GM12865 (cell line): ENCODE results near the gene ATP5IF1.

Experiments used
- DNase-seq: peaks from one replicate; pipeline ENCODE4 v3.0.0; 2010; ENCODE audit warnings: low read depth
- H3K4me3 ChIP-seq: 2 replicates; pipeline ENCODE4 v1.5.1; 2011; ENCODE audit warnings: mild to moderate bottlenecking, low read depth, low read length, control low read depth
- CTCF ChIP-seq: IDR thresholded peaks from 2 replicates; pipeline ENCODE4 v1.5.1; 2011; ENCODE audit warnings: low read length, control low read depth, low read depth, inconsistent platforms; ENCODE audit not compliant: insufficient read depth; ENCODE audit errors: missing control alignments

Gene ATP5IF1

GRCh38 chr1:28278763-28279162 is 42.8 kb downstream of the ATP5IF1 start:
- DNase-seq: no peak
- no peak overlapping the region for H3K4me3 ChIP-seq
- TF ChIP-seq CTCF: no peak

- no peak for DNase-seq
- no peak overlapping the region for H3K4me3 ChIP-seq
- TF ChIP-seq CTCF: no peak
These were observed 43.8 kb downstream of the ATP5IF1 start for GRCh38 chr1:28279721-28280120.

- no peak overlapping the region for H3K4me3 ChIP-seq
- TF ChIP-seq CTCF: no peak
- DNase-seq: no peak
These were observed 44.6 kb downstream of the ATP5IF1 start for GRCh38 chr1:28280501-28280900.

- no peak for DNase-seq
- no peak overlapping the region for H3K4me3 ChIP-seq
These were observed 45.1 kb downstream of the ATP5IF1 start for GRCh38 chr1:28280977-28281381.

GRCh38 chr1:28281608-28282425 is 45.9 kb downstream of the ATP5IF1 start:
- no peak for DNase-seq
- H3K4me3 ChIP-seq: no peak overlapping the region
- no peak for TF ChIP-seq CTCF

More at GRCh38 chr1:28280977-28281381, 45.1 kb downstream of the ATP5IF1 start:
- TF ChIP-seq CTCF: no peak

DNA sequence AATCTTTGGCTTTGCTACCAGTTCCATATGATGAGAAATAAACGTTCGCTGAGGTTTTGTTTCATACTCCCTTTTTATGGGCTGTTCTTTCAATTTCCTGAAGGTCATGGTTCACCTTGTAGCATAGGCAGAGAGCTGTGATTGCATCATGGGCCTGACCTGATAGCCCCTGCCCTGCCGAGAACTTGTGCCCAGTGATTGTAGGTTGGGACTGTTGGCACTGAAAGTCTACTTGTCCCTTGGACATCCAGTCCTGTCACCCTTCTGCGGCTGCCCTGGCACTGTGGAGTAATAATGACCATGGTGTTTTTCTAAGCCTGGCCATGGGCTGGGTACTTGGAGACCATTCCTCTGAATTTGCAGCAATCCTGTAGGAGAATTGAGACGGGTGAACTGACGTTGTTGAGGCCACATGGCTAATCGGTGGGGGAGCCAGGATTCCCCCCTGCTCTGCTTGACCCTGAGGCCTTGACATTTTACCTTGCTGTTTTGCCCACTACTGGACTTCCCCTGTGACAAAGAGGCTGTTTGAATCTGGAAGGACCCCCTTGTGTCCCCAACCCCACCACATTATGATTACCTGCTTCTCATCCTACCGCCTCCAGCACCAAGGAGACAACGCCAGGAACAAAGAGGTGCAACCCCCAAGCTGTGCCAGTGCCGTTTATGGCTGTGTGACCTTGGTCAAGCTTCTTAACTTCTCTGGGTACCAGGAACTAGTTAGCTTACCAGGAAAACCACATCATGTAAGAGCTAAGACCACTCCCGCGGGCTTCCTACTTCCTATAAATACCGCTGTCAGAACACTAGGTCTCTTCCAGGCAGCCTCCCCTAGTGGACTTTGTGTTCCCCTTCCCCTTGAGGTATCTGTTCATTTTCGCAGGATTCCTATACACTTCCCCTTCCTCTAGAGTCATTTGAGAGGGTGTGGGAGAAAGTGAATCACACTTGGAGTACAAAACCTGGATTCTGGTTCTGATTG is 46.8 kb downstream of the ATP5IF1 start:
- no peak for DNase-seq
- H3K4me3 ChIP-seq: no peak overlapping the region
- TF ChIP-seq CTCF: no peak
